CD4-positive, alpha-beta memory T cell (primary cell): ENCODE results near the gene IRAK1. TPM values are rescaled to one million over a fixed set of nuclear protein-coding genes. Genes with fewer than 3 reads are reported as not detected.

Experiments
- CTCF ChIA-PET: fragments of 350-600 bp; sonication (Branson Sonifier 250); formaldehyde crosslinking; loops from one replicate; lab custom pipeline; 2021; ENCODE audit warnings: inconsistent platforms; ENCODE audit not compliant: partially characterized antibody; lab: Charles Lee
- POLR2A ChIA-PET: fragments of 350-600 bp; sonication (Branson Sonifier 250); formaldehyde crosslinking; loops from one replicate; lab custom pipeline; 2021; ENCODE audit not compliant: partially characterized antibody; lab: Charles Lee
- DNase-seq, 5 donors: peaks; one replicate each; pipeline versions ENCODE4 v3.0.0 to v3.0.0-alpha.2; 2020 to 2022; ENCODE audit warnings: mixed read lengths in 1 of 5
- H3K27ac ChIP-seq: one replicate; pipeline ENCODE4 v1.7.0; 2013; ENCODE audit warnings: low read depth, low read length
- H3K27me3 ChIP-seq: 2 replicates; pipeline ENCODE4 v1.7.0; 2013; ENCODE audit warnings: mild to moderate bottlenecking, low read length, moderate library complexity; ENCODE audit not compliant: insufficient read depth
- H3K36me3 ChIP-seq: 2 replicates; pipeline ENCODE4 v1.7.0; 2013; ENCODE audit warnings: mild to moderate bottlenecking, low read length, moderate library complexity; ENCODE audit not compliant: insufficient read depth
- H3K4me1 ChIP-seq: 2 replicates; pipeline ENCODE4 v1.7.0; 2013; ENCODE audit warnings: mild to moderate bottlenecking, low read length, moderate library complexity; ENCODE audit not compliant: insufficient read depth
- H3K4me3 ChIP-seq, 2 donors: one replicate each; pipeline ENCODE4 v1.7.0; 2013; ENCODE audit warnings: low read length in 2 of 2, mild to moderate bottlenecking in 1 of 2
- H3K9me3 ChIP-seq, 2 donors: one replicate each; pipeline ENCODE4 v1.7.0; 2013; ENCODE audit warnings: low read length in 2 of 2, control low read depth in 1 of 2; ENCODE audit not compliant: control insufficient read depth in 1 of 2
- H3K27ac Mint-ChIP-seq, 7 donors: one replicate each; pipeline ENCODE4 v1.8.0; 2020 to 2021; ENCODE audit warnings: mixed read lengths in 7 of 7, mild to moderate bottlenecking in 6 of 7, inconsistent platforms in 3 of 7, moderate library complexity in 3 of 7
- H3K27me3 Mint-ChIP-seq, 2 donors: one replicate each; pipeline ENCODE4 v1.8.0; 2020 to 2021; ENCODE audit warnings: mixed read lengths in 2 of 2
- H3K36me3 Mint-ChIP-seq, 2 donors: one replicate each; pipeline ENCODE4 v1.8.0; 2020 to 2021; ENCODE audit warnings: mixed read lengths in 2 of 2, inconsistent platforms in 1 of 2, mild to moderate bottlenecking in 1 of 2
- H3K4me1 Mint-ChIP-seq, 4 donors: one replicate each; pipeline ENCODE4 v1.8.0; 2020 to 2021; ENCODE audit warnings: mixed read lengths in 4 of 4, mild to moderate bottlenecking in 1 of 4
- H3K4me3 Mint-ChIP-seq, 8 donors: one replicate each; pipeline ENCODE4 v1.8.0; 2020 to 2021; ENCODE audit warnings: mixed read lengths in 8 of 8, mild to moderate bottlenecking in 7 of 8, moderate library complexity in 6 of 8, inconsistent platforms in 3 of 8
- H3K9me3 Mint-ChIP-seq, 8 donors: one replicate each; pipeline ENCODE4 v1.8.0; 2020 to 2021; ENCODE audit warnings: mixed read lengths in 8 of 8, mild to moderate bottlenecking in 5 of 8, inconsistent platforms in 3 of 8, moderate library complexity in 1 of 8
- intact Hi-C: fragments of 100-400 bp; cut with micrococcal nuclease; formaldehyde crosslinking; loops from one replicate; pipeline ENCODE4 v1.15.1; 2023
- microRNA-seq: library from miRNA; unstranded; fragments of <30 nt; microRNA quantifications from one replicate; pipeline ENCODE4 v1.2.0, GENCODE V29; 2021; ENCODE audit warnings: borderline replicate concordance, borderline number of aligned reads, borderline microRNAs expressed, mixed read lengths
- polyA plus RNA-seq, 2 donors: library from polyadenylated mRNA; unstranded; fragments of 300-500 nt; fragmentation: Illumina TruSeq; gene quantifications; one replicate each; pipeline ENCODE4 v1.2.3, GENCODE V29; 2021
- total RNA-seq, 2 experiments: library from RNA; stranded (reverse); gene quantifications; one replicate each; pipeline ENCODE4 v1.2.3, GENCODE V29; 2021

IRAK1 gene
- total and polyA plus RNA-seq, 4 experiments from 2014 or later = 38.1 to 74.5 (median 65.7) TPM

DNA sequence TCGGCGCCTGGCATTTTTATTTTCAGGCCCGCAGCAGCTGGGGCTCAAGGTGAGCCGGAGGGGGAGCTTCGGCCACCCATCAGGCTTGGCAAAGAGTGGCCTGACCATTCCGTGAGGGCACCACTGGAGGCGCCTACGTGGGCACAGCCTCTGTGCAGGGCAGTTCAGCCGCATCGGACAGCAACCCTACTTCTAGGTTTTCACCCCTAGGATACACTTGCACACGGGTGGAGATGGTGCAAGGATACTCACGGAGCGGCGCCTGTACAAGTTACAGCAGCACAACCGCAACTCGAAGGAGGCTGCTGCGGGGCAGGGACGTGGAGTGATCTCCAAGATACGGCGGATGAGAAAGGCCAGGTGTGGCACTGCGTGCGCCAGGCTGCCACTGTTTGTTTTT lies 58.9 kb downstream of the IRAK1 start:
- Histone ChIP-seq H3K4me3 (no peak overlapping the region), H3K27ac (no peak overlapping the region), H3K9me3 (no peaks in the 10 kb centered on the region), H3K36me3 (peaks cover 68% of the 10 kb centered on the region), H3K4me1 (peaks cover 13% of the 10 kb centered on the region), H3K27me3 (no peaks in the 10 kb centered on the region)
- Mint-ChIP-seq H3K4me1 (peaks cover 2 to 10% (median 5%) of the 10 kb centered on the region in 4 donors), H3K27me3 (no peaks in the 10 kb centered on the region), H3K4me3 (peak overlapping the region in 1 of 8 donors; percentile 33), H3K9me3 (peaks cover 0 to 3% (median 0%) of the 10 kb centered on the region in 8 donors), H3K27ac (peak overlapping the region in 1 of 7 donors; percentile 62), H3K36me3 (peaks cover 30 to 53% of the 10 kb centered on the region in 2 donors)
- ChIA-PET CTCF (interaction anchor here (1.4 kb wide), 1 partner anchor 14 kb away, joined by 5 read pairs; no protein-coding TSS in a partner anchor), POLR2A (interaction anchor here (2.2 kb wide), 1 partner anchor 11 kb away, joined by 7 read pairs; the partner anchor contains the start of gene HCFC1)
- intact Hi-C loops = no loop called here
- DNase-seq = no peak

Small RNAs within 50 kb of the gene (microRNA-seq; reads per million reads assigned to microRNA genes)
- gene MIR3202-1 = not detected
- not detected for gene MIR3202-2
- gene MIR718 = not detected

Other genes starting within 250 kb of the IRAK1 start
- not detected for gene SRPK3, start 238.9 kb downstream of the IRAK1 start, total RNA-seq
- not detected for gene SRPK3, start 238.9 kb downstream of the IRAK1 start, polyA plus RNA-seq
- 10 to 100 TPM; 39.9 to 45.5 TPM for gene IDH3G, start 225.5 kb downstream of the IRAK1 start, total RNA-seq
- gene IDH3G, start 225.5 kb downstream of the IRAK1 start, polyA plus RNA-seq = 100 to 1,000 TPM in 1 of 2 donors, 10 to 100 TPM in 1; 69.6 to 106 TPM
- gene SSR4, start 225.2 kb downstream of the IRAK1 start, total RNA-seq = 100 to 1,000 TPM; 216 to 224 TPM
- gene SSR4, start 225.2 kb downstream of the IRAK1 start, polyA plus RNA-seq = 100 to 1,000 TPM; 476 to 618 TPM
- 1 to 10 TPM; 4.4 to 5.0 TPM for gene PDZD4, start 189.4 kb downstream of the IRAK1 start, total RNA-seq
- 1 to 10 TPM in 1 of 2 donors, under 1 TPM in 1; 0.47 to 2.7 TPM for gene PDZD4, start 189.4 kb downstream of the IRAK1 start, polyA plus RNA-seq
- 1 to 10 TPM; 1.0 to 1.8 TPM for gene L1CAM, start 133.7 kb downstream of the IRAK1 start, total RNA-seq
- gene L1CAM, start 133.7 kb downstream of the IRAK1 start, polyA plus RNA-seq = under 1 TPM; 0.26 to 0.57 TPM
- gene AVPR2, start 115.2 kb downstream of the IRAK1 start, total RNA-seq = not detected
- gene AVPR2, start 115.2 kb downstream of the IRAK1 start, polyA plus RNA-seq = under 1 TPM in 1 of 2 donors, not detected in 1; 0.15 TPM
- gene ARHGAP4, start 93.6 kb downstream of the IRAK1 start, total RNA-seq = 100 to 1,000 TPM; 327 to 330 TPM
- gene ARHGAP4, start 93.6 kb downstream of the IRAK1 start, polyA plus RNA-seq = 100 to 1,000 TPM in 1 of 2 donors, 10 to 100 TPM in 1; 65.4 to 117 TPM
- gene NAA10, start 84.9 kb downstream of the IRAK1 start, total RNA-seq = 10 to 100 TPM; 88.9 to 94.9 TPM
- 10 to 100 TPM; 57.6 to 96.3 TPM for gene NAA10, start 84.9 kb downstream of the IRAK1 start, polyA plus RNA-seq
- gene RENBP, start 75.3 kb downstream of the IRAK1 start, total RNA-seq = 10 to 100 TPM; 17.2 to 21.3 TPM
- under 1 TPM in 1 of 2 donors, not detected in 1; 0.65 TPM for gene RENBP, start 75.3 kb downstream of the IRAK1 start, polyA plus RNA-seq
- 10 to 100 TPM; 52.6 to 53.4 TPM for gene HCFC1, start 48.1 kb downstream of the IRAK1 start, total RNA-seq
- 10 to 100 TPM in 1 of 2 donors, 1 to 10 TPM in 1; 1.6 to 14.9 TPM for gene HCFC1, start 48.1 kb downstream of the IRAK1 start, polyA plus RNA-seq
- 10 to 100 TPM; 12.8 to 14.9 TPM for gene TMEM187, start 47.1 kb downstream of the IRAK1 start, total RNA-seq
- gene TMEM187, start 47.1 kb downstream of the IRAK1 start, polyA plus RNA-seq = 10 to 100 TPM; 10.4 to 23.8 TPM
- 100 to 1,000 TPM; 103 to 108 TPM for gene MECP2, start 77.8 kb upstream of the IRAK1 start, total RNA-seq
- 10 to 100 TPM in 1 of 2 donors, 1 to 10 TPM in 1; 9.5 to 26.5 TPM for gene MECP2, start 77.8 kb upstream of the IRAK1 start, polyA plus RNA-seq
- gene OPN1LW, start 124.3 kb upstream of the IRAK1 start, total RNA-seq = not detected
- not detected for gene OPN1LW, start 124.3 kb upstream of the IRAK1 start, polyA plus RNA-seq
- not detected for gene OPN1MW, start 162.7 kb upstream of the IRAK1 start, total RNA-seq
- not detected for gene OPN1MW, start 162.7 kb upstream of the IRAK1 start, polyA plus RNA-seq
- gene OPN1MW2, start 199.9 kb upstream of the IRAK1 start, total RNA-seq = not detected
- gene OPN1MW2, start 199.9 kb upstream of the IRAK1 start, polyA plus RNA-seq = not detected
- gene OPN1MW3, start 237.7 kb upstream of the IRAK1 start, total RNA-seq = not detected
- gene OPN1MW3, start 237.7 kb upstream of the IRAK1 start, polyA plus RNA-seq = not detected